ENCODE results near the gene FNDC3B.

FNDC3B gene

GRCh38 chr3:172388412-172389078, 349.2 kb downstream of the FNDC3B start:
- DNase-seq = no peak

- DNase-seq = no peak
Observed at GRCh38 chr3:172390792-172391191, 351.4 kb downstream of the FNDC3B start.

GRCh38 chr3:172391592-172392302, 352.4 kb downstream of the FNDC3B start:
- DNase-seq = no peak

GRCh38 chr3:172394692-172395091, 355.3 kb downstream of the FNDC3B start:
- DNase-seq = no peak

GRCh38 chr3:172396400-172396799, 357.0 kb downstream of the FNDC3B start:
- no peak for DNase-seq

- no peak for DNase-seq
Observed at GRCh38 chr3:172397716-172398405, 358.5 kb downstream of the FNDC3B start.

- DNase-seq = no peak
Observed at GRCh38 chr3:172398484-172398883, 359.1 kb downstream of the FNDC3B start.

- DNase-seq = no peak
Observed at GRCh38 chr3:172402090-172402489, 362.7 kb downstream of the FNDC3B start.

GRCh38 chr3:172402892-172403643, 363.7 kb downstream of the FNDC3B start:
- no peak for DNase-seq

GRCh38 chr3:172404237-172404962, 365.0 kb downstream of the FNDC3B start:
- DNase-seq = no peak

- no peak for DNase-seq
Observed at GRCh38 chr3:172405914-172406313, 366.5 kb downstream of the FNDC3B start.

GRCh38 chr3:172407872-172408271, 368.5 kb downstream of the FNDC3B start:
- no peak for DNase-seq

- DNase-seq = no peak
Observed at GRCh38 chr3:172410702-172411477, 371.5 kb downstream of the FNDC3B start.

- DNase-seq = no peak
Observed at GRCh38 chr3:172411478-172411947, 372.1 kb downstream of the FNDC3B start.

GRCh38 chr3:172415323-172415722, 375.9 kb downstream of the FNDC3B start:
- DNase-seq = no peak

GRCh38 chr3:172437713-172438112, 398.3 kb downstream of the FNDC3B start:
- no peak for DNase-seq

- no peak for DNase-seq
Observed at GRCh38 chr3:172438186-172438585, 398.8 kb downstream of the FNDC3B start.

- DNase-seq = no peak
Observed at GRCh38 chr3:172441581-172441980, 402.2 kb downstream of the FNDC3B start.

GRCh38 chr3:172442606-172443005, 403.2 kb downstream of the FNDC3B start:
- DNase-seq = no peak

- DNase-seq = no peak
Observed at GRCh38 chr3:172444821-172445220, 405.4 kb downstream of the FNDC3B start.

GRCh38 chr3:172446198-172446597, 406.8 kb downstream of the FNDC3B start:
- DNase-seq = no peak
